HG02943 (cell line): Measurements from ENCODE around the gene HCRTR1.
A peak's percentile ranks its signal among the peaks of the same experiment; 100 is the strongest.

Source experiments
- ATAC-seq: cut with Tn5 transposase; IDR thresholded peaks from one replicate; pipeline ENCODE4 v1.9.1; 2021; ENCODE audit warnings: mild to moderate bottlenecking, low read depth, moderate library complexity; ENCODE audit not compliant: unreplicated experiment

Gene HCRTR1

GRCh38 chr1:31595836-31596736 lies 21.4 kb upstream of the HCRTR1 start:
- ATAC-seq, result no peak

DNA sequence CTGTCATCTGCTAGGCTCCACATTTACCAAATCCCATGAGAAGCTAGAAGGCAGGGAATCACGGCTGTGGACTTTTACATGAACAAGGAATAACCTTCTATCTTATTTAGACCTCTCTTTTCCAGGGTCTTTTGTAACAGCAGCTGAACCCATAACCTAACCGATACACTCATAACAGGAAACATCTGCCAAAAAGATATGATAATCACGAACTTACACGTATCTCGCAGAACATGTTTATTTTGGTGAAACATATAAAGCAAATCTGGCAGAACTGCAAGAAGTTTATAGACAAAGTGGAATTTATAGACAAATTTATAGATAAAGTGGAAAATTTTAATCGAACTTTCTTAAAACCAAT lies 20.8 kb upstream of the HCRTR1 start:
- no peak for ATAC-seq

DNA sequence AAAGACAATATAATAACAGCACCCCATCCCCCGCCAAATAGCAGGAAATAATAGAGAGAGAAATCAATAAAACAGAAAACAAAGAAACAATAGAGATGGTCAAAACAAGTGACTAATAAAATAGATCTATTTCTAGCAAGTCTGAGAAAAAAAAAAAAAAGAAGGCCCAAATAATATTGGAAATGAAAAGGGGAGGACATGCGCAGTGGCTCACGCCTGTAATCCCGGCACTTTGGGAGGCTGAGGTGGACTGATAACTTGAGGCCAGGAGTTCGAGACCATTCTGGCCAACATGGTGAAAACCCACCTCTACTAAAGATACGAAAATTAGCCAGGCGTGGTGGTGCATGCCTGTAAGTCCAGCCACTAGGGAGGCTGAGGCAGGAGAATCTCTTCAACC lies 18.5 kb upstream of the HCRTR1 start:
- no peak for ATAC-seq

DNA sequence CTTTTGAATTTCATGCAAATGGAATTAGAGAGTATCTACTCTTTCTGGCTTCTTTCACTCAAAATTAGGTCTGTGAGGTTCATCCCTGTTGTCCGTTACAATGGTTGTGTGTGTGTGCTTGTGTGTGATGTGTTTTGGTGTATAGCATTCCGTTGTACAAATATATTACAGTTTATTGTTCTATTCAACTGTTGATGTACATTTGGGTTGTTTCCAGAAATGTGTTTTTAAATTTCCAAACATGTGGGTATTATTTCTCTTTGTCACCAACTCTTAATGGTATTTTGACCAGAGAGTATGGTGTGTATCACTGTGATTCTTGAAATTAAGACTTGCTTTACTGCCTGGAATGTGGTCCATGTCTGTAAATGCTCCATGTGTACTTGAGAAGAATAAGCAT lies 16.8 kb upstream of the HCRTR1 start:
- ATAC-seq, result no peak

DNA sequence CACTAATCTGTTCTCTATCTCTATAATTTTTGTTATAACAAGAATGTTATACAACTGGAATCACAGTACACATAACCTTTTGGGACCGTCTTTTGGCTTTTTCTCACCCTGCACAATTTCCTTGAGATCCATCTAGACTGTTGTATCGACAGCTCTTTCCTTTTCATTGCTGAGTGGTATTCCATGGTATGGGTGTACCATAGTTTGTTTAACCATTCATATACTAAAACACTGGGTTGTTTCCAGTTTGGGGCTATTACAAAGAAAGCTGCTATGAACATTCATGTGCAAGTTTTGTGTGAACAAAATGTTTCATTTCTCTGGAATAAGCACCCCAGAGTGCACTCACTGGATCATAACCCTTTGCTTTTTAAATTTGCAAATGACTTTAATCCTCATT lies 15.4 kb upstream of the HCRTR1 start:
- ATAC-seq, result no peak

- peak; percentile 87 for ATAC-seq
Observed at GRCh38 chr1:31605908-31606427, 11.5 kb upstream of the HCRTR1 start.

DNA sequence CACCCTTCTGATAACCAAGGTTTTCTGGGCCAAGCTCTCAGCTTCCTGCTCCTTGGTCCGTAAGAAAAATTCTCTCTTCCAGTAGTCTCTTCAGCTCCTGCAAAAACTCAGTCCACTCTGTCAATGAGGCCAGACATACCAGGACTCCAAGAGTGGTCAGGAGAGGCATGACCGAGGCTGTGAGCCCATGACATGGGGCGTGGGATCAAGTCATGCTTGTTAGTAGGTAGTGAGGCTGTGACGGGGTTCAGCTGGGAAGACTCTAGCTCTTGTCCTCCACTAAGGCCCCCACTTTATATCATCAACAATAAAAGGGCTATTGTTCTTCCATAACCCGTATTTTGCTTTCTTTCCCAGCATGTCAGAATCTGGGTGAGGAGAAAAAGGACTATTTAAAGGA lies 10.1 kb upstream of the HCRTR1 start:
- no peak for ATAC-seq

GRCh38 chr1:31609514-31610118 lies 7.9 kb upstream of the HCRTR1 start:
- no peak for ATAC-seq

DNA sequence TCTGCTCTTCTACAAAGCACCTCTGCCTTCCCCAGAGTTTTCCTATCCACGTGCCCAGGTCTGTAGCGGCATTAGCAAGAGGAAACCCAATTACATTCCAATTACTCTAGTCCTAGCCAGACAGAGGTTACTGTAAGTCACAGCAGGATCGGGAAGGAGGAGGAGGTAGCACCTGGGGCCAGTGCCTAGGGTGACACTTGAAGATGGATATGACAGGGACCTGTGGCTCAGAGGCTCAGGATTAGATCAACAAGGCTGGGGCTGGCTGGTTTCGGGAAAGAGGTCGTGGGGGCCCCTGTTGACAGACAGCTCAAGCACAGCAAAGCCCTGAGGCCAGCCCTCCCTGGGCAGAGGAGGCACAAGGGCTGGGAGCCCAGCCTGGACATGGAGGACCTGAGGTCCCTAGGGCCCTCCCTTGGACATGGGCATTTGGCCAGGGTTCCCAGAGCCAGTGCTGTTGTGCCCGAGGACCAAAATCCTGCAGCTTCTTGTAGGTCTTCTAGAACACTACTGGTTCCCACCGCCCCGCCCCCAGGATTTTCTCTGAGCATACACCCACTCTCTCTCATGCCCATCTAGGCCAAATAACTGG lies 3.0 kb upstream of the HCRTR1 start:
- no peak for ATAC-seq

DNA sequence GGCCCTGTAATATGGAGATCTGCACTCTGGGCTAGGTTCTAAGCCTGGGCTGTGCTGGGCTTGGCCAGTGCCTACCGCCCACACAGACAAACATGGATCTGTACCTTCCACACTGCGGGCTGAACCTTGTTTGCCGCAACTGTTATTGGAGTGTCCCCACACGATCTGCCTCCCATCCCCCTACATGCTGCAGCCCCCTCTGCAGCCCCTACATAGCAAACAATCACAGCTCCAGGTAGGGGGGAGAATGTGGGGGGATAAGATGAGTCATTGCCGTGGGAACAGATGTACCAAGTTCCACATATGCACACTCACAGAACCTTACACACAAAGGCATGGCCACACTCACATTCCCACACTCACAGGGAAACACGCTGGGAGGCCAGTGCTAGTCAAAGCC lies 2.1 kb upstream of the HCRTR1 start:
- ATAC-seq, result no peak

- no peak for ATAC-seq
Observed at GRCh38 chr1:31615939-31616338, 1.6 kb upstream of the HCRTR1 start.

DNA sequence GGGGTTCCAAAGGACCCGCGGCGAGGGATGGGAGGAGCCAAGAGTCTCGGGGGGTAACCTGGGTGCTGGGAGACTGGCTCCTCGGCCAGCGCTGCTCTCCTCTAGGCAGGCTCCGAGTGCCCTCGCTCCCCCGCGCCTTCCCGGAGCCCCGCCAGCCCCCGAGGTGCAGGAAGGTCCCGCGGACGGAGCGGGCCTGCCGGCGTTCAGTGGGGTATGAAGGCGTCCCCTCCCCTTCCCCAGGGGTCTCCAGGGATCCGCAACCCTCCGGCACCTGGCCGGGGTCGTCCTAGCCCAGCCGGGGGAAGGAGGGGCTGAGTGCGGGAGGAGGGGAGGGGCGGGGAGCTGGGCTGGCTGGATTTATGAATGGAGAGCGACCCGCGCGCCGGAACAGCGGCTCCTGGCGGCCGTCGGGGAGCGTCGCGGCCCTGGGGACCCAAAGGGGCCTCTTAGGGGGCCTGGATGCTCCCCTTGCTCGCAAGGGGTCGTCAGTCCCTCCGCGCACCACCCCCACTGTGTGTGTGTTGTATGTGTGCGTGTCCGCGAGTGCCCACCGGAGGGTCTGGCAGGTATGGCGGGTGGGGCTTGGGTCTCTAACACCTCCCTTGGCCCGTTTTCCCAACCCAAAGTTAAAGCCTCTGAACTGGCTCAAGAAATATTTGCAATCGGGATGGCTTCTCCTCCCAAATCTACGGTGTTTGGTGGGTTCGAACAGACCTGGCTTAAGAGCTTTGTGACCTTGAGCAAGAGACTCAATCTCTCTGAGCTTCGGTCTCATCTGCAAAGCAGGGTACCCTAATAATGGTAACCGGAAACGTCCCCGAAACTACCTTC lies 642 bp downstream of the HCRTR1 start:
- ATAC-seq, result no peak

DNA sequence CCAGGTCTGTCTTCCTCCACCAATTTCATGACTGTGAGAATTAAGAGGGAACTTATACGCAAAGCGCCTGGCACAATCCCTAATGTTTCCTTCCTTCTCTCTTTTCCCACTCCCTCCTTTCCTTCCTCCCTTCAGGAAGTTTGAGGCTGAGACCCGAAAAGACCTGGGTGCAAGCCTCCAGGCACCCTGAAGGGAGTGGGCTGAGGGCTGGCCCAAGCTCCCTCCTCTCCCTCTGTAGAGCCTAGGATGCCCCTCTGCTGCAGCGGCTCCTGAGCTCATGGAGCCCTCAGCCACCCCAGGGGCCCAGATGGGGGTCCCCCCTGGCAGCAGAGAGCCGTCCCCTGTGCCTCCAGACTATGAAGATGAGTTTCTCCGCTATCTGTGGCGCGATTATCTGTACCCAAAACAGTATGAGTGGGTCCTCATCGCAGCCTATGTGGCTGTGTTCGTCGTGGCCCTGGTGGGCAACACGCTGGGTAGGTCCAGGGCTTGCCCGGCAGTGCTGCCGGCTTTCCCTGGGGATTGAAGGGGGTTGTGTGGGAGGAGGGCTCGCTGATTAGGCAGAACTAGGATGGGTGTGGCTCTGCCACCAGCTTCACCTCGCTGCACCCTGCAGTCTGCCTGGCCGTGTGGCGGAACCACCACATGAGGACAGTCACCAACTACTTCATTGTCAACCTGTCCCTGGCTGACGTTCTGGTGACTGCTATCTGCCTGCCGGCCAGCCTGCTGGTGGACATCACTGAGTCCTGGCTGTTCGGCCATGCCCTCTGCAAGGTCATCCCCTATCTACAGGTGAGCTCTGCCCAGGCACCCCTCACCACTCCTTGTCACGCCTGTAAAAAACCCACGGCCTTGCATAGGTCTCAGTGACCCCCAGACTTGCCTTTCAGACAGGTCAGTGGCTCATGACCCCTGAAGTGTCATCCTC lies 1.7 kb downstream of the HCRTR1 start:
- no peak for ATAC-seq

GRCh38 chr1:31620631-31621497 lies 3.4 kb downstream of the HCRTR1 start:
- ATAC-seq, result no peak

GRCh38 chr1:31621498-31621820 lies 4.0 kb downstream of the HCRTR1 start:
- ATAC-seq, result no peak

GRCh38 chr1:31621847-31622730 lies 4.6 kb downstream of the HCRTR1 start:
- ATAC-seq, result no peak

GRCh38 chr1:31623365-31623764 lies 5.9 kb downstream of the HCRTR1 start:
- ATAC-seq, result no peak

- no peak for ATAC-seq
Observed at GRCh38 chr1:31624309-31624708, 6.8 kb downstream of the HCRTR1 start.
